Measurements from ENCODE around the gene OPN1MW2.
"Not testable (repeated sequence)": the region's sequence is repeated elsewhere in the genome, so short reads cannot be mapped to it uniquely, and the experiment has no call there.

DNA sequence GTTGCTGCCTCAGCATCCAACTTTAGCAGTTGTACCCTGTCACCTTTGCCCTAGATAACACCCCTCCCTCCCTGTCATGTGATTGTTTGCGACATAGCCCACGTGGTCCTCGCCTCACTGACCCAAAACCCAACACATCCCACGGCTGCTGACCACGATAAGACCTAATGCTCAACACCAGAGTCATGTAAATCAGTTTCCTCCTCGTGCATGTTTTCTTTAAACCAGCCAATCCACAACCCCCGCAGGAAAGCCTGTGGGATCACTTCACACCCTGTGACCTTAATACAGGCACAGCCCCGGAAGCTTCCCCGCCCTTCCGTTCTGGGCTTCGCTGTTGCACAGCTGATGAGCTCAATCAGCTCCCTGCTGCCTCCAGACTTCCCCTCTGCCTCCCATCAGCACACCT lies 47.0 kb upstream of the OPN1MW2 start:
- not testable (repeated sequence) for TF ChIP-seq MLX (CRISPR knock-in tag; IDR thresholded peaks at IDR 0.05); HMGXB4 (CRISPR knock-in tag; IDR thresholded peaks at IDR 0.05); USF2 (CRISPR knock-in tag; IDR thresholded peaks at IDR 0.05); MXD4 (CRISPR knock-in tag; IDR thresholded peaks at IDR 0.05; ENCODE audit: borderline replicate concordance)
